GM23338 (cell line): Measurements from ENCODE around the gene MCFD2. TPM values are rescaled to one million over a fixed set of nuclear protein-coding genes. Genes with fewer than 3 reads are reported as not detected.

Experiments used
- ATAC-seq: fragments of 200-7000 bp; cut with Tn5 transposase; 3 replicates; pipeline ENCODE4 v1.9.1; 2020
- DNase-seq: peaks from one replicate; pipeline ENCODE4 v3.0.0-alpha.2; 2015; ENCODE audit warnings: low spot score
- H2AFZ ChIP-seq: fragments of 200-600 bp; sonication (generic); 2 replicates; pipeline ENCODE4 v1.8.0; 2016; ENCODE audit warnings: antibody characterized with exemption, mild to moderate bottlenecking, moderate library complexity
- H3F3A ChIP-seq: fragments of 200-600 bp; sonication (generic); replicated peaks from 2 replicates; pipeline ENCODE4 v1.8.0; 2017; ENCODE audit warnings: antibody characterized with exemption, mixed run types, low read depth
- H3K27ac ChIP-seq: fragments of 200-600 bp; sonication (generic); 2 replicates; pipeline ENCODE4 v1.6.1; 2016; ENCODE audit warnings: low read depth
- H3K27me3 ChIP-seq: fragments of 200-600 bp; sonication (generic); 2 replicates; pipeline ENCODE4 v1.8.0; 2016; ENCODE audit warnings: mild to moderate bottlenecking, mixed run types, moderate library complexity; ENCODE audit not compliant: insufficient read depth
- H3K36me3 ChIP-seq: fragments of 200-600 bp; sonication (generic); 2 replicates; pipeline ENCODE4 v1.8.0; 2016; ENCODE audit warnings: mild to moderate bottlenecking; ENCODE audit not compliant: insufficient read depth
- H3K4me1 ChIP-seq: fragments of 200-600 bp; sonication (generic); 2 replicates; pipeline ENCODE4 v1.8.0; 2016; ENCODE audit warnings: mild to moderate bottlenecking, moderate library complexity; ENCODE audit not compliant: insufficient read depth
- H3K4me2 ChIP-seq: fragments of 200-600 bp; sonication (generic); 2 replicates; pipeline ENCODE4 v1.7.1; 2017; ENCODE audit warnings: mixed run types
- H3K4me3 ChIP-seq: fragments of 200-600 bp; sonication (generic); 2 replicates; pipeline ENCODE4 v1.6.1; 2016; ENCODE audit warnings: mixed run types
- H3K79me2 ChIP-seq: fragments of 200-600 bp; sonication (generic); replicated peaks from 2 replicates; pipeline ENCODE4 v1.8.0; 2017; ENCODE audit warnings: mild to moderate bottlenecking; ENCODE audit not compliant: insufficient read depth
- H3K9me2 ChIP-seq: fragments of 200-600 bp; sonication (generic); 2 replicates; pipeline ENCODE4 v1.8.0; 2017; ENCODE audit not compliant: insufficient read depth
- H4K20me1 ChIP-seq: fragments of 200-600 bp; sonication (generic); replicated peaks from 2 replicates; pipeline ENCODE4 v1.8.0; 2017; ENCODE audit warnings: mild to moderate bottlenecking; ENCODE audit not compliant: insufficient read depth
- H3K27ac Mint-ChIP-seq: 2 replicates; pipeline ENCODE4 v1.8.0; 2020; ENCODE audit warnings: inconsistent platforms, mild to moderate bottlenecking, moderate library complexity, mixed read lengths
- H3K27me3 Mint-ChIP-seq: 3 replicates; pipeline ENCODE4 v1.8.0; 2022; ENCODE audit warnings: low read depth, mild to moderate bottlenecking, moderate library complexity, mixed read lengths, inconsistent platforms; ENCODE audit not compliant: insufficient read depth, poor library complexity
- H3K36me3 Mint-ChIP-seq: 3 replicates; pipeline ENCODE4 v1.8.0; 2021; ENCODE audit warnings: low read depth, mild to moderate bottlenecking, inconsistent platforms, moderate library complexity, mixed read lengths
- H3K4me1 Mint-ChIP-seq: 3 replicates; pipeline ENCODE4 v1.8.0; 2020; ENCODE audit warnings: mild to moderate bottlenecking, inconsistent platforms, mixed read lengths
- H3K4me3 Mint-ChIP-seq: 3 replicates; pipeline ENCODE4 v1.8.0; 2021; ENCODE audit warnings: moderate library complexity, mild to moderate bottlenecking, inconsistent platforms, mixed read lengths
- H3K9me3 Mint-ChIP-seq: 3 replicates; pipeline ENCODE4 v1.8.0; 2020; ENCODE audit warnings: moderate library complexity, mild to moderate bottlenecking, inconsistent platforms, mixed read lengths
- CREB1 ChIP-seq: fragments of 250-450 bp; sonication (Bioruptor Pico); IDR thresholded peaks from 2 replicates; pipeline ENCODE4 v1.5.0; 2020; ENCODE audit warnings: low read depth, mild to moderate bottlenecking, moderate library complexity
- CTCF ChIP-seq, 2 experiments: fragments of 200-600 bp in 1 of 2; sonication (generic) in 1 of 2; conservative IDR thresholded peaks; 2 replicates each; pipeline versions ENCODE4 v1.5.1 to v1.6.1; 2016 to 2017; ENCODE audit warnings: antibody characterized with exemption in 2 of 2, low read depth in 2 of 2, mild to moderate bottlenecking in 2 of 2, moderate library complexity in 1 of 2
- ETS1 ChIP-seq: IDR thresholded peaks from 2 replicates; pipeline ENCODE4 v1.6.1; 2016; ENCODE audit warnings: antibody characterized with exemption
- EZH2 ChIP-seq: fragments of 200-600 bp; sonication (generic); IDR thresholded peaks from one replicate; pipeline ENCODE4 v1.8.0; 2017; ENCODE audit warnings: antibody characterized with exemption, mild to moderate bottlenecking, low read depth; ENCODE audit not compliant: unreplicated experiment
- EZH2phosphoT487 ChIP-seq: fragments of 200-600 bp; sonication (generic); IDR thresholded peaks from one replicate; pipeline ENCODE4 v1.8.1; 2018; ENCODE audit warnings: antibody characterized with exemption; ENCODE audit not compliant: unreplicated experiment
- JUNB ChIP-seq: IDR thresholded peaks from one replicate; pipeline ENCODE4 v1.6.1; 2016; ENCODE audit warnings: antibody characterized with exemption; ENCODE audit not compliant: unreplicated experiment
- NANOG ChIP-seq: IDR thresholded peaks from 2 replicates; pipeline ENCODE4 v1.6.1; 2016; ENCODE audit warnings: antibody characterized with exemption, borderline replicate concordance
- POLR2AphosphoS5 ChIP-seq: IDR thresholded peaks from 2 replicates; pipeline ENCODE4 v1.6.1; 2016; ENCODE audit warnings: antibody characterized with exemption, low read depth
- REST ChIP-seq: IDR thresholded peaks from one replicate; pipeline ENCODE4 v1.6.1; 2018; ENCODE audit warnings: antibody characterized with exemption; ENCODE audit not compliant: unreplicated experiment
- STAT1 ChIP-seq: IDR thresholded peaks from one replicate; pipeline ENCODE4 v1.6.1; 2016; ENCODE audit warnings: antibody characterized with exemption; ENCODE audit not compliant: unreplicated experiment
- ZNF114 ChIP-seq: fragments of 250-450 bp; sonication (Bioruptor Pico); IDR thresholded peaks from 2 replicates; pipeline ENCODE4 v1.5.0; 2020; ENCODE audit warnings: mild to moderate bottlenecking, moderate library complexity
- ZNF331 ChIP-seq: fragments of 250-450 bp; sonication (Bioruptor Pico); IDR thresholded peaks from 2 replicates; pipeline ENCODE4 v1.5.0; 2020; ENCODE audit warnings: low read depth, mild to moderate bottlenecking, moderate library complexity
- ZNF462 ChIP-seq: fragments of 250-450 bp; sonication (Bioruptor Pico); IDR thresholded peaks from 2 replicates; pipeline ENCODE4 v1.5.0; 2020; ENCODE audit warnings: mild to moderate bottlenecking, moderate library complexity
- polyA plus RNA-seq: library from polyadenylated mRNA; unstranded; fragments of >200 nt; fragmentation: Nextera tagmentation; extraction: Ambion mirVana; gene quantifications from 2 replicates; pipeline ENCODE4 v1.2.1, GENCODE V29; 2016
- total RNA-seq: library from RNA; depleted of rRNA; stranded (reverse); fragments of >200 nt; shearing (Covaris generic); gene quantifications from 2 replicates; pipeline ENCODE4 v1.2.3, GENCODE V29; 2014

The MCFD2 gene
- total and polyA plus RNA-seq, 2 experiments from 2014 or later: 55.1 to 91.9 TPM

DNA sequence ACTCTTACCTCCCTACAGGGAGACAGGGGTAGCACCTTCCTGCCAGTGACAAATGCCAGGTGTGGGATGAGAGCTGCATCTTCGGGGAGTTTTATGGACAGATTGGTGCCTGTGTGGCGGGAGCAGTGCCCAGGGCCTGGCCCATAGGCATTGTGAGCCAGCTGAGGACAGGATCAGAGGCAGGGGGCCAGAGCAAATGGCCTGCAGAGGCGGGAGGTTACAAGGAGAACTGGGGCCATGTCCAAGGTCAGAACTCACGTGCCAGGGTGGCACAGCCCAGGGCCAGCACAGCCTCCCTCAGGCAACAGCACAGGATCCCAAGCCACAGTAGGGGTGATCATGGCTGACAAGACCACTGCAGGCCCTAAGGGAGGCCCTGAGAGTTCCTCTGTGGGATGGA, 40.2 kb upstream of the MCFD2 start:
- DNase-seq: no peak
- Histone ChIP-seq H4K20me1 (no peaks in the 10 kb centered on the region; the same call in 1 of the 2 replicates), H3K4me1 (peaks cover 5% of the 10 kb centered on the region), H3K27me3 (no peaks in the 10 kb centered on the region), H3F3A (no peaks in the 10 kb centered on the region), H3K79me2 (no peaks in the 10 kb centered on the region), H3K4me2 (no peak overlapping the region), H3K4me3 (no peak overlapping the region), H3K36me3 (no peaks in the 10 kb centered on the region), H2AFZ (no peak overlapping the region), H3K9me2 (no peaks in the 10 kb centered on the region), H3K27ac (no peak overlapping the region)
- peaks cover 13% of the 10 kb centered on the region for H3K4me1 Mint-ChIP-seq
- H3K9me3 Mint-ChIP-seq: no peaks in the 10 kb centered on the region; the same call in 2 of the 3 replicates
- H3K27ac Mint-ChIP-seq: peak overlapping the region; percentile 63; the same call in 1 of the 2 replicates
- TF ChIP-seq EZH2: no peak
- no peak for TF ChIP-seq ZNF462 (CRISPR knock-in tag)
- no peak for TF ChIP-seq JUNB
- no peak for TF ChIP-seq POLR2AphosphoS5
- no peak for TF ChIP-seq CREB1 (CRISPR knock-in tag)
- no peak for TF ChIP-seq CTCF (conservative IDR thresholded peaks at IDR 0.05; ENCODE audit: low read depth in 2 of 2)
- TF ChIP-seq NANOG: no peak
- TF ChIP-seq STAT1: no peak
- no peak for TF ChIP-seq EZH2phosphoT487
- TF ChIP-seq ZNF114 (CRISPR knock-in tag): no peak
- no peak for TF ChIP-seq ETS1
- no peak for TF ChIP-seq REST
- TF ChIP-seq ZNF331 (CRISPR knock-in tag): no peak
- H3K4me3 Mint-ChIP-seq: no peak overlapping the region; the same call in 2 of the 3 replicates
- no peak for ATAC-seq
- H3K36me3 Mint-ChIP-seq: peaks cover 23% of the 10 kb centered on the region
- peaks cover 4% of the 10 kb centered on the region for H3K27me3 Mint-ChIP-seq
